ENCODE data around the gene CUBN.

Gene CUBN

GRCh38 chr10:16843252-16843870 lies 286.2 kb downstream of the CUBN start:
- TF ChIP-seq ZNF654 (tag by site-specific recombination; IDR thresholded peaks at IDR 0.05; ENCODE audit: low read depth) (peak; percentile 58), ZNF121 (tag by site-specific recombination; IDR thresholded peaks at IDR 0.05) (0 out of 2 replicates have a peak, but pooled peaks have one; percentile 32), ZBTB1 (tag by site-specific recombination; IDR thresholded peaks at IDR 0.05) (no peak)
- ChIA-PET CTCF (interaction anchor here (0.6 to 2.1 kb wide), 19 partner anchors 10 to 689 kb away, joined by 3 to 18 read pairs (median 4); no protein-coding TSS in a partner anchor), POLR2A (no interaction called here)
- H3K36me3 ChIP-seq (ENCODE audit: control insufficient read depth in 2 of 2, insufficient read depth in 1 of 2, low read length in 2 of 2) = no peaks in the 10 kb centered on the region
- no peak overlapping the region for H3K4me3 ChIP-seq (ENCODE audit: low read depth, low read length)
- no peaks in the 10 kb centered on the region for H3K4me1 ChIP-seq (ENCODE audit: control insufficient read depth, insufficient read depth, low read length)
- no peak overlapping the region for H3K27ac ChIP-seq (ENCODE audit: extremely low read depth, low read depth, low read length)
- H3K9me3 ChIP-seq (ENCODE audit: control insufficient read depth, insufficient read depth, low read depth, low read length) = no peaks in the 10 kb centered on the region

DNA sequence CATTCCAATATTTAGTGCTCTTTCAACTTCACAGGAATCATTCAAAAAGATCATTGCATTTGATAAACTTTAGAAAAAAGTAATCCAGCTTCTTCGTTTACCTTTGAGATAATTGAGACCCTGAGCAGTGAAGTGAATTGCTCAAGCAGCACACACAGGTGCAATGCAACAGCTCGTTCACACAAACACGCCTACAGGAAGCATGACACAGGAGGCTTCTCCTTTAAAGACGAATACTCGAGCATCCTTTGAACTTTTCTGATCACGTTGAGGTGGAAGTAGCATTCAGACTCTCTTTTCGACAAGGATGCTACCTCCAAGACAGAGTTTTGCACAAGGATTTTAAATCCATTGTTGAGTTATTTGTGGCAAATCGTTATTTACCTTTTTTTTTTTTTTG lies 294.4 kb downstream of the CUBN start:
- Histone ChIP-seq H3K36me3 (ENCODE audit: control insufficient read depth in 2 of 2, insufficient read depth in 1 of 2, low read length in 2 of 2) (no peaks in the 10 kb centered on the region), H3K4me3 (ENCODE audit: low read depth, low read length) (no peak overlapping the region), H3K27ac (ENCODE audit: extremely low read depth, low read depth, low read length) (no peak overlapping the region), H3K4me1 (ENCODE audit: control insufficient read depth, insufficient read depth, low read length) (no peaks in the 10 kb centered on the region), H3K9me3 (ENCODE audit: control insufficient read depth, insufficient read depth, low read depth, low read length) (no peaks in the 10 kb centered on the region)
- CTCF ChIA-PET = interaction anchor here (1.5 kb wide), 1 partner anchor 423 kb away, joined by 5 read pairs; no protein-coding TSS in a partner anchor
- POLR2A ChIA-PET = no interaction called here
- TF ChIP-seq ZNF292 (tag by site-specific recombination; IDR thresholded peaks at IDR 0.05; ENCODE audit: borderline replicate concordance, low read depth) (no peak), ZNF585B (tag by site-specific recombination; IDR thresholded peaks at IDR 0.05) (no peak), ZNF621 (tag by site-specific recombination; IDR thresholded peaks at IDR 0.05) (no peak), PRDM1 (tag by site-specific recombination; IDR thresholded peaks at IDR 0.05) (no peak), ZNF555 (tag by site-specific recombination; conservative IDR thresholded peaks at IDR 0.05) (no peak), GLI2 (tag by site-specific recombination; IDR thresholded peaks at IDR 0.05; ENCODE audit: borderline replicate concordance, low read depth) (no peak), ZNF324 (tag by site-specific recombination; IDR thresholded peaks at IDR 0.05) (no peak), ZNF580 (tag by site-specific recombination; IDR thresholded peaks at IDR 0.05) (no peak), SCRT2 (tag by site-specific recombination; IDR thresholded peaks at IDR 0.05) (no peak), HOXC10 (CRISPR knock-in tag; IDR thresholded peaks at IDR 0.05) (no peak), ZNF112 (tag by site-specific recombination; IDR thresholded peaks at IDR 0.05) (no peak), ZNF560 (tag by site-specific recombination; IDR thresholded peaks at IDR 0.05; ENCODE audit: borderline replicate concordance) (no peak)
- TF ChIP-seq, protein P1, sequence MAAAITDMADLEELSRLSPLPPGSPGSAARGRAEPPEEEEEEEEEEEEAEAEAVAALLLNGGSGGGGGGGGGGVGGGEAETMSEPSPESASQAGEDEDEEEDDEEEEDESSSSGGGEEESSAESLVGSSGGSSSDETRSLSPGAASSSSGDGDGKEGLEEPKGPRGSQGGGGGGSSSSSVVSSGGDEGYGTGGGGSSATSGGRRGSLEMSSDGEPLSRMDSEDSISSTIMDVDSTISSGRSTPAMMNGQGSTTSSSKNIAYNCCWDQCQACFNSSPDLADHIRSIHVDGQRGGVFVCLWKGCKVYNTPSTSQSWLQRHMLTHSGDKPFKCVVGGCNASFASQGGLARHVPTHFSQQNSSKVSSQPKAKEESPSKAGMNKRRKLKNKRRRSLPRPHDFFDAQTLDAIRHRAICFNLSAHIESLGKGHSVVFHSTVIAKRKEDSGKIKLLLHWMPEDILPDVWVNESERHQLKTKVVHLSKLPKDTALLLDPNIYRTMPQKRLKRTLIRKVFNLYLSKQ (tag by site-specific recombination; IDR thresholded peaks at IDR 0.05; ENCODE audit: borderline replicate concordance) = no peak
- TF ChIP-seq, protein P2, sequence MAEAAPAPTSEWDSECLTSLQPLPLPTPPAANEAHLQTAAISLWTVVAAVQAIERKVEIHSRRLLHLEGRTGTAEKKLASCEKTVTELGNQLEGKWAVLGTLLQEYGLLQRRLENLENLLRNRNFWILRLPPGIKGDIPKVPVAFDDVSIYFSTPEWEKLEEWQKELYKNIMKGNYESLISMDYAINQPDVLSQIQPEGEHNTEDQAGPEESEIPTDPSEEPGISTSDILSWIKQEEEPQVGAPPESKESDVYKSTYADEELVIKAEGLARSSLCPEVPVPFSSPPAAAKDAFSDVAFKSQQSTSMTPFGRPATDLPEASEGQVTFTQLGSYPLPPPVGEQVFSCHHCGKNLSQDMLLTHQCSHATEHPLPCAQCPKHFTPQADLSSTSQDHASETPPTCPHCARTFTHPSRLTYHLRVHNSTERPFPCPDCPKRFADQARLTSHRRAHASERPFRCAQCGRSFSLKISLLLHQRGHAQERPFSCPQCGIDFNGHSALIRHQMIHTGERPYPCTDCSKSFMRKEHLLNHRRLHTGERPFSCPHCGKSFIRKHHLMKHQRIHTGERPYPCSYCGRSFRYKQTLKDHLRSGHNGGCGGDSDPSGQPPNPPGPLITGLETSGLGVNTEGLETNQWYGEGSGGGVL (tag by site-specific recombination; IDR thresholded peaks at IDR 0.05) = no peak

GRCh38 chr10:16832351-16833080 lies 297.1 kb downstream of the CUBN start:
- H3K36me3 ChIP-seq (ENCODE audit: control insufficient read depth in 2 of 2, insufficient read depth in 1 of 2, low read length in 2 of 2) = no peaks in the 10 kb centered on the region
- no peak overlapping the region for H3K4me3 ChIP-seq (ENCODE audit: low read depth, low read length)
- no peaks in the 10 kb centered on the region for H3K9me3 ChIP-seq (ENCODE audit: control insufficient read depth, insufficient read depth, low read depth, low read length)
- CTCF ChIA-PET = interaction anchor here (0.6 to 2.0 kb wide), 2 partner anchors 10 to 418 kb away, joined by 3 to 9 read pairs; no protein-coding TSS in a partner anchor
- POLR2A ChIA-PET = no interaction called here
- no peak overlapping the region for H3K27ac ChIP-seq (ENCODE audit: extremely low read depth, low read depth, low read length)
- H3K4me1 ChIP-seq (ENCODE audit: control insufficient read depth, insufficient read depth, low read length) = no peaks in the 10 kb centered on the region
- TF ChIP-seq ZBTB17 (tag by site-specific recombination; IDR thresholded peaks at IDR 0.05) = no peak
- no peak for TF ChIP-seq ZXDB (tag by site-specific recombination; IDR thresholded peaks at IDR 0.05)
- TF ChIP-seq ZNF112 (tag by site-specific recombination; IDR thresholded peaks at IDR 0.05) = no peak
- TF ChIP-seq ZNF391 (tag by site-specific recombination; IDR thresholded peaks at IDR 0.05; ENCODE audit: borderline replicate concordance, low read depth) = no peak
- no peak for TF ChIP-seq SCRT2 (tag by site-specific recombination; IDR thresholded peaks at IDR 0.05)
- no peak for TF ChIP-seq ZFHX2 (tag by site-specific recombination; conservative IDR thresholded peaks at IDR 0.05)
- TF ChIP-seq KLF8 (tag by site-specific recombination; IDR thresholded peaks at IDR 0.05) = no peak
- no peak for TF ChIP-seq GLIS1 (tag by site-specific recombination; IDR thresholded peaks at IDR 0.05)
- no peak for TF ChIP-seq PBX3 (CRISPR knock-in tag; IDR thresholded peaks at IDR 0.05)
- no peak for TF ChIP-seq ZNF658 (tag by site-specific recombination; IDR thresholded peaks at IDR 0.05)
- TF ChIP-seq ZBTB20 (tag by site-specific recombination; IDR thresholded peaks at IDR 0.05) = no peak
- no peak for TF ChIP-seq ZFP41 (tag by site-specific recombination; IDR thresholded peaks at IDR 0.05; ENCODE audit: borderline replicate concordance)
